Thyroid gland (tissue), 4 donors: ENCODE results near the gene CACNA1S.
A peak's percentile ranks its signal among the peaks of the same experiment; 100 is the strongest.

ENCODE experiments used
- CTCF ChIP-seq, 6 experiments: fragments of 200-600 bp in 3 of 6; fragments of 450-650 bp in 3 of 6; sonication (generic) in 3 of 6; IDR thresholded peaks; one replicate each; pipeline ENCODE4 v1.5.1; 2016 to 2019; ENCODE audit warnings: antibody characterized with exemption in 6 of 6, mild to moderate bottlenecking in 2 of 6, inconsistent platforms in 1 of 6, moderate library complexity in 1 of 6
- POLR2A ChIP-seq, 2 donors: fragments of 450-650 bp; IDR thresholded peaks; one replicate each; pipeline ENCODE4 v1.6.1; 2017; ENCODE audit warnings: antibody characterized with exemption in 2 of 2, mild to moderate bottlenecking in 2 of 2, moderate library complexity in 1 of 2

GRCh38 chr1:201085902-201086735, 26.1 kb downstream of the CACNA1S start:
- TF ChIP-seq CTCF (IDR thresholded peaks at IDR 0.05) (peak in 5 of 6 experiments; percentile 14 to 63 (median 52)), POLR2A (IDR thresholded peaks at IDR 0.05) (no peak)
